Measurements from ENCODE around the gene RERE.

RERE gene

GRCh38 chr1:8817412-8818324 is at the start of gene RERE:
RERE (minus strand) TSS chr1:8817640.
- no peak for TF ChIP-seq ZNF274 (IDR thresholded peaks at IDR 0.05; ENCODE audit: low read depth, low read length)
- peak within 1 kb of the TSS; percentile 95 for H3K4me3 ChIP-seq (ENCODE audit: low read length)

DNA sequence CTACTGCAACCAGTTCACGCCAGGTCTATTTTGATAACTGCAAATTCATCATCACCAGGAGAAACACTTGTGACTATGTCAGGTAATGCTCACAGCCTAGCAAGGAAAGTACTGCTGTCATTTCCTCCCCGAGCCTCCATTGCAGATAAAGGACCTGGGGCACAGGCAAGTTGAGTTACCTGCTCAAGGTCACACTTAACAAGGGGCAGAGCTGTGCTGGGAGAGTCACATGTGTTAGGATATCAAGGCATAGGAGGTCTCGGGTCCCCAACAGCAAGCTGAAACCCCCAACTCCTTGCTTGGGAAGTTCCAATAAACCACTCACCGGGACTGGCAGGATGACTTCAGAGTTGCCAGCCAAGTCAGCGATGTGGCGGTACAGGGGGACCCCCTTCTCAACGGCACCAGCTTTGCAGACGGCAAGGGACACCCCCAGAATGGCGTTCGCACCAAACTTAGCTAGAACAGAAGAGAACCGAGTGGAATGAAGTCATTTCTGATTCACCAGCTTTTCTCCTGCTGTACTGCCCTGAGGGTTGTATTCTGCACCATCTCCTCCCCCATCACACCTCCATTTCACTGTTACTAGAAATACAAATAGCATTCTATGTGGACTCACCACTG is 49.5 kb upstream of the RERE start:
- no peak overlapping the region for H3K4me3 ChIP-seq (ENCODE audit: low read length)
- no peak for TF ChIP-seq ZNF274 (IDR thresholded peaks at IDR 0.05; ENCODE audit: low read depth, low read length)

- no peak overlapping the region for H3K4me3 ChIP-seq (ENCODE audit: low read length)
- no peak for TF ChIP-seq ZNF274 (IDR thresholded peaks at IDR 0.05; ENCODE audit: low read depth, low read length)
Observed at GRCh38 chr1:8866173-8866791, 48.8 kb upstream of the RERE start.

DNA sequence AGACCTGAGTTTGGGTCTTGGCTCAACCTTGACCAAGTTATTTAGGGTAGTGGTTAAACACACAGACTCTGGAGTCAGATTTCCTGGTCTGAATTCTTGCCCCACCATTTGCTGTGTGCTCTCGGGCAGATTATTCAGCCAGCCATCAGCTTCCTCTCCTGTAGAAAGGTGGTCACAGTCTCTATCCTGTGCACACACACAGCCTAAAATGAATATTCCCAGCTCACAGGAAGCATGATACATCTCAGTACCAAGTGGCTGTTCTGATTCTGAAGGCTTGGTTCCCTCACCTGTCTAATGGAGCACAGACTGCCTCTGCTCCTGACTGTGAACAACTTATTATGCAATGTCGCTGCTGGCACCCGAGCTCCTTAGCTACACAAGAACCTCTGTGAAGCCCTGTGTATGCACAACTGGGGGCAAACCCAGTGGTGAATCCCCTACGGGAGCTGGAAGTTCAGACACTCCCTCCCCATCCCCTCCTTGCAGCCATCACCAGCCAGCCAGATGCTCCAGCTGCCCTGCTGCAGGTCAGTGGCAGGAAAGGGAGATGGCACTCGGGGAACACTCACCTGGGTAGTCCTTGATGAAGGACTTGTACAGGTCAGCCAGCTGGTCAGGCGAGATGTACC is 47.4 kb upstream of the RERE start:
- TF ChIP-seq ZNF274 (IDR thresholded peaks at IDR 0.05; ENCODE audit: low read depth, low read length), result no peak
- H3K4me3 ChIP-seq (ENCODE audit: low read length), result no peak overlapping the region

GRCh38 chr1:8863794-8864233 is 46.4 kb upstream of the RERE start:
- TF ChIP-seq ZNF274 (IDR thresholded peaks at IDR 0.05; ENCODE audit: low read depth, low read length), result no peak
- no peak overlapping the region for H3K4me3 ChIP-seq (ENCODE audit: low read length)

DNA sequence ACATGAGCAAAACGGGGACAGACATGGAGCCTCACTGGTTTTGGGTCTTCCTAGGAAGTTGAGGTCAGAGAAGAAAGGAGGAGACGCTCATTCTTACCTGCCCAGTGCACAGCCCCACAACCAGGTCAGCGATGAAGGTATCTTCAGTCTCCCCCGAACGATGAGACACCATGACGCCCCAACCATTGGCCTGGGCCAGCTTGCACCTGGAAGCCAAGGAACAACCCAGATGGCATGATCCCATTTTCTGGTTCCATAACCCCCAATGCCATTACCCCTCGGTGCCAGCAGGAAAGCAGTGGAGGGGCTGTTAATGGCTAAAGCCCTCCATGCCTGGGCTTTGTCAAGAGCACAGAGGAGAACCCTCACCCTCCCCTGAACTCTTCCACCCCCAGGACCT is 45.7 kb upstream of the RERE start:
- TF ChIP-seq ZNF274 (IDR thresholded peaks at IDR 0.05; ENCODE audit: low read depth, low read length), result no peak
- H3K4me3 ChIP-seq (ENCODE audit: low read length), result no peak overlapping the region

DNA sequence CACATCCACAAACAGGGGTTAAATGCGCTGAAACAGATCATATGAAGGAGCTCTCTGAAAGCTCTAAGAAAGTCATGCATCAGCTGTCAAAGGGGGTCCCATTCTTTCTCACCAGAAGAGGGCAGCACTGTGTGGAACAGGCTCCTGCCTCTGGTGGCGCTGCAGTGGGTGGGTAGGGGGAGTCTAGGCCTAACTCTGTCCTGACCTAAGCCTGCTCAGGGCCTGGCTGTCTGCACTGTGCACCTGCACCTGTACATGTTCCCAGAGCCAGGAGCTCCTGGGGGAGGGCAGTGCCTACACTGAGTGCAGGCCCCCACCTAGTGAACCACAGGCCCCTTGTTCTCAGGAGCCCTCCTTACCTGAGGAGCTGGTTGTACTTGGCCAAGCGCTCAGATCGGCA is 45.1 kb upstream of the RERE start:
- no peak for TF ChIP-seq ZNF274 (IDR thresholded peaks at IDR 0.05; ENCODE audit: low read depth, low read length)

GRCh38 chr1:8860738-8861516 is 43.5 kb upstream of the RERE start:
- no peak for TF ChIP-seq ZNF274 (IDR thresholded peaks at IDR 0.05; ENCODE audit: low read depth, low read length)
- H3K4me3 ChIP-seq (ENCODE audit: low read length), result no peak overlapping the region

More for the DNA sequence above, 45.1 kb upstream of the RERE start:
- no peak overlapping the region for H3K4me3 ChIP-seq (ENCODE audit: low read length)

- no peak overlapping the region for H3K4me3 ChIP-seq (ENCODE audit: low read length)
- no peak for TF ChIP-seq ZNF274 (IDR thresholded peaks at IDR 0.05; ENCODE audit: low read depth, low read length)
Observed at GRCh38 chr1:8858888-8859706, 41.7 kb upstream of the RERE start.

GRCh38 chr1:8858112-8858668 is 40.8 kb upstream of the RERE start:
- TF ChIP-seq ZNF274 (IDR thresholded peaks at IDR 0.05; ENCODE audit: low read depth, low read length), result no peak
- H3K4me3 ChIP-seq (ENCODE audit: low read length), result no peak overlapping the region

GRCh38 chr1:8856689-8857412 is 39.4 kb upstream of the RERE start:
- no peak for TF ChIP-seq ZNF274 (IDR thresholded peaks at IDR 0.05; ENCODE audit: low read depth, low read length)
- no peak overlapping the region for H3K4me3 ChIP-seq (ENCODE audit: low read length)

GRCh38 chr1:8854240-8854639 is 36.8 kb upstream of the RERE start:
- TF ChIP-seq ZNF274 (IDR thresholded peaks at IDR 0.05; ENCODE audit: low read depth, low read length), result no peak
- no peak overlapping the region for H3K4me3 ChIP-seq (ENCODE audit: low read length)

Measured in GM08714 (cell line).